Lung (tissue), 12 donors: ENCODE results near the gene CCL23. TPM values are rescaled to one million over a fixed set of nuclear protein-coding genes. Genes with fewer than 3 reads are reported as not detected.

Source experiments
- ATAC-seq: fragments of 200-7000 bp; cut with Tn5 transposase; one replicate; pipeline ENCODE4 v1.9.1; 2020; ENCODE audit warnings: moderate number of reproducible peaks; ENCODE audit not compliant: insufficient read depth, low FRiP score
- DNase-seq, 3 donors: peaks; one replicate each; pipeline ENCODE4 v3.0.0-alpha.2; 2013 to 2017
- H3K27ac ChIP-seq, 2 donors: one replicate each; pipeline ENCODE4 v1.5.1; 2013; ENCODE audit warnings: mild to moderate bottlenecking in 2 of 2, moderate library complexity in 2 of 2, control low read depth in 1 of 2, inconsistent platforms in 1 of 2, low read depth in 1 of 2, low read length in 1 of 2
- H3K27me3 ChIP-seq, 3 donors: one replicate each; pipeline ENCODE4 v1.5.1; 2013; ENCODE audit warnings: low read length in 2 of 3; ENCODE audit not compliant: control insufficient read depth in 3 of 3, insufficient read depth in 3 of 3
- H3K36me3 ChIP-seq, 4 donors: one replicate each; pipeline ENCODE4 v1.5.1; 2013; ENCODE audit warnings: low read length in 4 of 4, mild to moderate bottlenecking in 1 of 4, moderate library complexity in 1 of 4; ENCODE audit not compliant: control insufficient read depth in 4 of 4, insufficient read depth in 4 of 4
- H3K4me1 ChIP-seq, 5 donors: one replicate each; pipeline ENCODE4 v1.5.1; 2013; ENCODE audit warnings: low read length in 5 of 5, mild to moderate bottlenecking in 2 of 5, moderate library complexity in 1 of 5; ENCODE audit not compliant: control insufficient read depth in 5 of 5, insufficient read depth in 5 of 5
- H3K4me3 ChIP-seq: one replicate; pipeline ENCODE4 v1.5.1; 2013; ENCODE audit warnings: mild to moderate bottlenecking, control low read depth, moderate library complexity
- H3K9ac ChIP-seq, 2 donors: one replicate each; pipeline ENCODE4 v1.5.1; 2013; ENCODE audit warnings: low read length in 2 of 2, control low read depth in 1 of 2; ENCODE audit not compliant: insufficient read depth in 1 of 2
- H3K9me3 ChIP-seq, 4 donors: one replicate each; pipeline ENCODE4 v1.5.1; 2013; ENCODE audit warnings: low read length in 3 of 4, mild to moderate bottlenecking in 1 of 4, moderate library complexity in 1 of 4; ENCODE audit not compliant: control insufficient read depth in 4 of 4, insufficient read depth in 3 of 4
- CTCF ChIP-seq: IDR thresholded peaks from 2 replicates; pipeline ENCODE4 v1.5.1; 2012; ENCODE audit warnings: mild to moderate bottlenecking; ENCODE audit errors: control extremely low read depth, extremely low read depth
- WGBS, 2 donors: extraction: QIAGEN DNeasy Blood & Tissue Kit; methylation state at CpG; one replicate each; pipeline ENCODE4 v1.1.7; 2013; 5-methylcytosine and 5-hydroxymethylcytosine counted together
- polyA plus RNA-seq, 2 donors: library from polyadenylated mRNA; stranded (reverse); fragments of 200-250 nt; gene quantifications; one replicate each; pipeline ENCODE4 v1.2.1, GENCODE V29; 2013
- total RNA-seq, 2 donors: library from RNA; depleted of rRNA in 1 of 2; stranded (reverse); fragments of >200 nt in 1 of 2; gene quantifications; one replicate each; pipeline ENCODE4 v1.2.1, GENCODE V29; 2014 to 2021
- donor health status: control.
- donor health status: control.
- donor health status: Bipolar disorder and iron deficiency.
- donor health status: healthy.
- donor health status: DM: yes; HTN: yes; CAD: no.

CCL23 gene
- total and polyA plus RNA-seq, 4 donors, result 5.1 to 34.4 (median 7.2) TPM; not detected in 1

DNA sequence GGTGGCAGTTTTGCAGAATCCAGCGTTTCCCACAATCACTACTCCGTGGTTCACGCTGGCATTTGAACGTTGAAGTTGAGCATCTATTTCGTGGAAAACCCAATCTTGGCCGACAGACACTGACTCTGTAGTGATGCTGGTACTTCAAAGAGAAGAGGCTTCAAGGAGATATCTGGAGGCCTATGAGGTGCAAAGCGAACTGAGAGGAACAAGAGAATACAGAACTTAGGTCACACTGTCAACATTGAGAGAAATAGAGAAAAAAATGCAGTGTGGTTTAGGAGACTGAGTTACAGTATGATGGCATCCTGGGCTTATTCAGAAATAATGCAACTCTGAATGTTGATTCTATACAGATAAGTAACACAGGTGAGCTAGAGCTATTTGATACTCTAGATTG, 52.5 kb downstream of the CCL23 start:
- 91 to 96% methylated on average over 7 of the region's 7 CpGs for WGBS, 2 donors
- no peak overlapping the region for H3K9ac ChIP-seq
- no peak for DNase-seq
- no peaks in the 10 kb centered on the region for H3K36me3 ChIP-seq
- TF ChIP-seq CTCF, result no peak
- no peak overlapping the region for H3K4me3 ChIP-seq
- H3K4me1 ChIP-seq, result no peaks in the 10 kb centered on the region
- no peak for ATAC-seq
- no peaks in the 10 kb centered on the region for H3K9me3 ChIP-seq
- H3K27ac ChIP-seq, result no peak overlapping the region
- peaks cover 0 to 5% (median 3%) of the 10 kb centered on the region in 3 donors for H3K27me3 ChIP-seq

GRCh38 chr17:35963663-35964062, 54.1 kb downstream of the CCL23 start:
- peaks cover 0 to 9% (median 3%) of the 10 kb centered on the region in 3 donors for H3K27me3 ChIP-seq
- H3K27ac ChIP-seq, result no peak overlapping the region
- ATAC-seq (no peak), DNase-seq (no peak)
- H3K4me1 ChIP-seq, result no peaks in the 10 kb centered on the region
- TF ChIP-seq CTCF, result no peak
- WGBS, 2 donors, result 81 to 95% methylated on average over 6 of the region's 6 CpGs
- no peaks in the 10 kb centered on the region for H3K36me3 ChIP-seq
- no peaks in the 10 kb centered on the region for H3K9me3 ChIP-seq
- no peak overlapping the region for H3K9ac ChIP-seq
- no peak overlapping the region for H3K4me3 ChIP-seq

Other genes starting within 250 kb of the CCL23 start
- gene MMP28, start 222.3 kb downstream of the CCL23 start, total RNA-seq, result 10 to 100 TPM; 30.5 to 54.5 TPM
- 10 to 100 TPM; 34.2 to 72.6 TPM for gene MMP28, start 222.3 kb downstream of the CCL23 start, polyA plus RNA-seq
- 100 to 1,000 TPM; 134 to 138 TPM for gene TAF15, start 208.5 kb downstream of the CCL23 start, total RNA-seq
- gene TAF15, start 208.5 kb downstream of the CCL23 start, polyA plus RNA-seq, result 10 to 100 TPM; 88.5 to 94.1 TPM
- under 1 TPM in 1 of 2 donors, not detected in 1; 0.17 TPM for gene HEATR9, start 149.1 kb downstream of the CCL23 start, total RNA-seq
- under 1 TPM in 1 of 2 donors, not detected in 1; 0.05 TPM for gene HEATR9, start 149.1 kb downstream of the CCL23 start, polyA plus RNA-seq
- 1 to 10 TPM; 3.2 to 6.8 TPM for gene CCL5, start 137.6 kb downstream of the CCL23 start, total RNA-seq
- gene CCL5, start 137.6 kb downstream of the CCL23 start, polyA plus RNA-seq, result 10 to 100 TPM; 14.5 to 15.3 TPM
- gene RDM1, start 87.2 kb downstream of the CCL23 start, total RNA-seq, result not detected
- gene RDM1, start 87.2 kb downstream of the CCL23 start, polyA plus RNA-seq, result under 1 TPM; 0.10 to 0.26 TPM
- not detected for gene LYZL6, start 74.3 kb downstream of the CCL23 start, total RNA-seq
- not detected for gene LYZL6, start 74.3 kb downstream of the CCL23 start, polyA plus RNA-seq
- gene CCL16, start 36.5 kb downstream of the CCL23 start, total RNA-seq, result under 1 TPM in 1 of 2 donors, not detected in 1; 0.18 TPM
- under 1 TPM; 0.14 to 0.20 TPM for gene CCL16, start 36.5 kb downstream of the CCL23 start, polyA plus RNA-seq
- gene CCL14, start 31.2 kb downstream of the CCL23 start, total RNA-seq, result 10 to 100 TPM in 1 of 2 donors, 1 to 10 TPM in 1; 2.9 to 25.3 TPM
- 10 to 100 TPM; 31.3 to 66.0 TPM for gene CCL14, start 31.2 kb downstream of the CCL23 start, polyA plus RNA-seq
- 1 to 10 TPM; 1.3 to 1.4 TPM for gene CCL15, start 16.4 kb downstream of the CCL23 start, total RNA-seq
- 1 to 10 TPM in 1 of 2 donors, under 1 TPM in 1; 0.84 to 1.1 TPM for gene CCL15, start 16.4 kb downstream of the CCL23 start, polyA plus RNA-seq
- 10 to 100 TPM in 1 of 2 donors, 1 to 10 TPM in 1; 8.7 to 41.0 TPM for gene CCL18, start 46.3 kb upstream of the CCL23 start, total RNA-seq
- gene CCL18, start 46.3 kb upstream of the CCL23 start, polyA plus RNA-seq, result 10 to 100 TPM; 76.1 to 89.9 TPM
- 10 to 100 TPM; 16.3 to 31.6 TPM for gene CCL3, start 72.2 kb upstream of the CCL23 start, total RNA-seq
- gene CCL3, start 72.2 kb upstream of the CCL23 start, polyA plus RNA-seq, result 100 to 1,000 TPM in 1 of 2 donors, 1 to 10 TPM in 1; 7.8 to 526 TPM
- gene CCL4, start 85.9 kb upstream of the CCL23 start, total RNA-seq, result 10 to 100 TPM; 15.1 to 27.0 TPM
- 100 to 1,000 TPM in 1 of 2 donors, 1 to 10 TPM in 1; 8.3 to 502 TPM for gene CCL4, start 85.9 kb upstream of the CCL23 start, polyA plus RNA-seq
- gene TBC1D3B, start 158.7 kb upstream of the CCL23 start, total RNA-seq, result 1 to 10 TPM; 2.2 to 7.5 TPM
- 1 to 10 TPM; 1.6 to 3.8 TPM for gene TBC1D3B, start 158.7 kb upstream of the CCL23 start, polyA plus RNA-seq
- gene CCL3L1, start 178.8 kb upstream of the CCL23 start, total RNA-seq, result 10 to 100 TPM in 1 of 2 donors, 1 to 10 TPM in 1; 3.5 to 24.7 TPM
- 10 to 100 TPM in 1 of 2 donors, under 1 TPM in 1; 0.98 to 62.1 TPM for gene CCL3L1, start 178.8 kb upstream of the CCL23 start, polyA plus RNA-seq
- gene CCL4L2, start 193.1 kb upstream of the CCL23 start, total RNA-seq, result 10 to 100 TPM; 10.7 to 52.2 TPM
- gene CCL4L2, start 193.1 kb upstream of the CCL23 start, polyA plus RNA-seq, result 100 to 1,000 TPM in 1 of 2 donors, 1 to 10 TPM in 1; 4.5 to 125 TPM
- gene TBC1D3I, start 246.6 kb upstream of the CCL23 start, total RNA-seq, result not detected
- under 1 TPM; 0.39 to 0.73 TPM for gene TBC1D3I, start 246.6 kb upstream of the CCL23 start, polyA plus RNA-seq